Spleen (tissue), 11 donors: ENCODE results near the gene SLC13A4. TPM values are rescaled to one million over a fixed set of nuclear protein-coding genes. Genes with fewer than 3 reads are reported as not detected.

ENCODE experiments used
- DNase-seq: peaks from one replicate; pipeline ENCODE4 v3.0.0-alpha.2; 2020
- H3K27ac ChIP-seq, 8 donors: fragments of 200-600 bp; sonication (generic) in 7 of 8; 1 replicate in 4 of 8; 2 replicates in 4 of 8; pipeline versions ENCODE4 v1.5.0 to v1.8.0; 2016 to 2021; ENCODE audit warnings: inconsistent platforms in 4 of 8, mild to moderate bottlenecking in 4 of 8, moderate library complexity in 1 of 8
- H3K27me3 ChIP-seq, 7 donors: fragments of 200-600 bp; sonication (generic) in 6 of 7; replicated peaks in 1 of 7; 1 replicate in 4 of 7; 2 replicates in 3 of 7; pipeline versions ENCODE4 v1.5.0 to v1.8.0; 2016 to 2021; ENCODE audit warnings: inconsistent platforms in 3 of 7, mild to moderate bottlenecking in 1 of 7
- H3K36me3 ChIP-seq, 6 donors: fragments of 200-600 bp; sonication (generic) in 5 of 6; 1 replicate in 4 of 6; 2 replicates in 2 of 6; pipeline versions ENCODE4 v1.5.0 to v1.8.0; 2016 to 2021; ENCODE audit warnings: inconsistent platforms in 2 of 6
- H3K4me1 ChIP-seq, 6 donors: fragments of 200-600 bp; sonication (generic) in 5 of 6; 1 replicate in 3 of 6; 2 replicates in 3 of 6; pipeline versions ENCODE4 v1.5.0 to v1.8.0; 2016 to 2021; ENCODE audit warnings: inconsistent platforms in 3 of 6
- H3K4me3 ChIP-seq, 8 donors: fragments of 200-600 bp; sonication (generic) in 7 of 8; 1 replicate in 4 of 8; 2 replicates in 4 of 8; pipeline versions ENCODE4 v1.5.0 to v1.8.0; 2016 to 2021; ENCODE audit warnings: inconsistent platforms in 4 of 8, mild to moderate bottlenecking in 4 of 8, moderate library complexity in 2 of 8
- H3K9me3 ChIP-seq, 8 donors: fragments of 200-600 bp; sonication (generic) in 7 of 8; 1 replicate in 4 of 8; 2 replicates in 4 of 8; pipeline versions ENCODE4 v1.5.0 to v1.8.0; 2016 to 2021; ENCODE audit warnings: inconsistent platforms in 4 of 8
- CTCF ChIP-seq, 11 experiments: fragments of 200-600 bp in 7 of 11; fragments of 450-650 bp in 4 of 11; sonication (generic) in 4 of 11; IDR thresholded peaks in 8 of 11; conservative IDR thresholded peaks in 3 of 11; 1 replicate in 7 of 11; 2 replicates in 4 of 11; pipeline versions ENCODE4 v1.4.0 to v1.8.0; 2016 to 2021; ENCODE audit warnings: antibody characterized with exemption in 11 of 11, inconsistent platforms in 4 of 11, mild to moderate bottlenecking in 1 of 11
- POLR2A ChIP-seq, 3 donors: fragments of 450-650 bp; IDR thresholded peaks; one replicate each; pipeline ENCODE4 v1.5.1; 2017; ENCODE audit warnings: antibody characterized with exemption in 3 of 3, mild to moderate bottlenecking in 1 of 3
- POLR2AphosphoS5 ChIP-seq, 3 donors: sonication (generic); formaldehyde crosslinking; IDR thresholded peaks; one replicate each; pipeline ENCODE4 v1.5.1; 2017; ENCODE audit warnings: antibody characterized with exemption in 3 of 3
- WGBS, 5 donors: extraction: QIAGEN DNeasy Blood & Tissue Kit in 3 of 5; methylation state at CpG; one replicate each; pipeline versions ENCODE4 v1.1.5 to v1.1.7; 2013 to 2018; 5-methylcytosine and 5-hydroxymethylcytosine counted together
- intact Hi-C: fragments of 100-400 bp; cut with DNase I; formaldehyde crosslinking; loops from one replicate; pipeline ENCODE4 v1.15.0; 2023; ENCODE audit warnings: low total_unique reads
- polyA plus RNA-seq, 3 donors: library from polyadenylated mRNA; stranded (reverse); fragments of 200-250 nt; gene quantifications; one replicate each; pipeline ENCODE4 v1.2.1, GENCODE V29; 2013
- total RNA-seq, 7 donors: library from RNA; depleted of rRNA in 3 of 7; stranded (reverse); fragments of >200 nt in 3 of 7; fragmentation: NEBNext Ultra II Directional in 4 of 7; extraction: Animal tissue kit (Norgen Biotek cat#: 25700) in 4 of 7; gene quantifications; one replicate each; pipeline versions ENCODE4 v1.1.0 to v1.2.1, GENCODE V29; 2016 to 2021
- donor health status: healthy with polysubstance abuse.
- donor health status: DM: no; HTN: no; CAD: no; lungs with moderate emphysema.
- donor health status: DM: no; HTN: no; CAD: no.
- donor health status: Bipolar disorder and iron deficiency.
- donor health status: healthy.
- donor health status: DM: no; HTN: no; CAD: no.
- donor health status: DM: yes; HTN: yes; CAD: no.

Gene SLC13A4
- total and polyA plus RNA-seq, 10 donors, result 0.16 to 0.20 TPM; not detected in 8

GRCh38 chr7:135650831-135651573, 77.0 kb downstream of the SLC13A4 start:
- peak overlapping the region in 6 of 8 donors; percentile 1 to 67 (median 54) for H3K27ac ChIP-seq
- no peak for DNase-seq
- peak in 2 of 3 donors; percentile 23 to 32 for TF ChIP-seq POLR2AphosphoS5 (IDR thresholded peaks at IDR 0.05)
- no peak for TF ChIP-seq CTCF (IDR thresholded peaks at IDR 0.05 in 8 of 11, conservative IDR thresholded peaks at IDR 0.05 in 3 of 11)
- no peaks in the 10 kb centered on the region for H3K27me3 ChIP-seq
- H3K9me3 ChIP-seq, result no peaks in the 10 kb centered on the region
- intact Hi-C loops, result no loop called here
- H3K36me3 ChIP-seq, result peaks cover 3 to 44% (median 17%) of the 10 kb centered on the region in 6 donors
- 53 to 68% (median 68%) methylated on average over 15 of the region's 15 CpGs for WGBS, 5 donors
- no peak overlapping the region for H3K4me3 ChIP-seq
- peaks cover 0 to 4% (median 0%) of the 10 kb centered on the region in 6 donors for H3K4me1 ChIP-seq

GRCh38 chr7:135648235-135648634, 79.8 kb downstream of the SLC13A4 start:
- peaks cover 6 to 71% (median 33%) of the 10 kb centered on the region in 6 donors for H3K36me3 ChIP-seq
- intact Hi-C loops, result loop anchor here (5.0 kb wide), 1 partner anchor 366 kb away; no protein-coding TSS in a partner anchor
- TF ChIP-seq POLR2A (IDR thresholded peaks at IDR 0.05) (no peak), POLR2AphosphoS5 (IDR thresholded peaks at IDR 0.05) (no peak), CTCF (IDR thresholded peaks at IDR 0.05 in 8 of 11, conservative IDR thresholded peaks at IDR 0.05 in 3 of 11) (no peak)

GRCh38 chr7:135647755-135648154, 80.2 kb downstream of the SLC13A4 start:
- H3K27me3 ChIP-seq, result no peaks in the 10 kb centered on the region
- peaks cover 6 to 76% (median 36%) of the 10 kb centered on the region in 6 donors for H3K36me3 ChIP-seq
- no peak for TF ChIP-seq POLR2A (IDR thresholded peaks at IDR 0.05)
- TF ChIP-seq POLR2AphosphoS5 (IDR thresholded peaks at IDR 0.05), result no peak
- TF ChIP-seq CTCF (IDR thresholded peaks at IDR 0.05 in 8 of 11, conservative IDR thresholded peaks at IDR 0.05 in 3 of 11), result no peak
- intact Hi-C loops, result loop anchor here (5.0 kb wide), 1 partner anchor 365 kb away; no protein-coding TSS in a partner anchor
- H3K27ac ChIP-seq, result no peak overlapping the region
- H3K4me1 ChIP-seq, result peaks cover 0 to 12% (median 5%) of the 10 kb centered on the region in 6 donors
- no peak overlapping the region for H3K4me3 ChIP-seq
- 88 to 100% (median 90%) methylated on average over 1 of the region's 1 CpG for WGBS, 5 donors
- H3K9me3 ChIP-seq, result no peaks in the 10 kb centered on the region
- DNase-seq, result no peak

More at GRCh38 chr7:135648235-135648634, 79.8 kb downstream of the SLC13A4 start:
- DNase-seq, result no peak
- Histone ChIP-seq H3K27ac (no peak overlapping the region), H3K4me3 (no peak overlapping the region), H3K9me3 (no peaks in the 10 kb centered on the region), H3K27me3 (no peaks in the 10 kb centered on the region), H3K4me1 (peaks cover 0 to 12% (median 5%) of the 10 kb centered on the region in 6 donors)
- WGBS, 5 donors, result 91 to 97% (median 94%) methylated on average over 7 of the region's 7 CpGs

- peak overlapping the region in 1 of 8 donors; percentile 1 for H3K27ac ChIP-seq
- intact Hi-C loops, result loop anchor here (5.0 kb wide), 1 partner anchor 363 kb away; no protein-coding TSS in a partner anchor
- H3K36me3 ChIP-seq, result peaks cover 6 to 95% (median 53%) of the 10 kb centered on the region in 6 donors
- no peaks in the 10 kb centered on the region for H3K27me3 ChIP-seq
- H3K4me3 ChIP-seq, result no peak overlapping the region
- no peaks in the 10 kb centered on the region for H3K9me3 ChIP-seq
- WGBS, 5 donors, result 35 to 61% (median 45%) methylated on average over 6 of the region's 6 CpGs
- DNase-seq, result no peak
- TF ChIP-seq CTCF (IDR thresholded peaks at IDR 0.05 in 8 of 11, conservative IDR thresholded peaks at IDR 0.05 in 3 of 11), result peak; percentile 33 to 79 (median 71)
- no peak for TF ChIP-seq POLR2A (IDR thresholded peaks at IDR 0.05)
- TF ChIP-seq POLR2AphosphoS5 (IDR thresholded peaks at IDR 0.05), result no peak
- peaks cover 0 to 10% (median 5%) of the 10 kb centered on the region in 6 donors for H3K4me1 ChIP-seq
These were observed 82.6 kb downstream of the SLC13A4 start for GRCh38 chr7:135645296-135645904.
